Effector memory CD8-positive, alpha-beta T cell (primary cell): ENCODE measurements around the gene FMN1.
"Not testable (repeated sequence)": the region's sequence is repeated elsewhere in the genome, so short reads cannot be mapped to it uniquely, and the experiment has no call there.

Source experiments
- ATAC-seq: fragments of 150-1000 bp; cut with Tn5 transposase; replicated peaks from 2 replicates; pipeline ENCODE4 v1.10.0; 2021; ENCODE audit warnings: mild to moderate bottlenecking, moderate library complexity
- DNase-seq, 3 experiments: peaks; one replicate each; pipeline ENCODE4 v3.0.0; 2021
- H3K27ac Mint-ChIP-seq, 2 donors: one replicate each; pipeline ENCODE4 v1.8.0; 2022; ENCODE audit warnings: mild to moderate bottlenecking in 2 of 2, mixed read lengths in 2 of 2, moderate library complexity in 2 of 2
- H3K27me3 Mint-ChIP-seq, 2 donors: one replicate each; pipeline ENCODE4 v1.8.0; 2022; ENCODE audit warnings: mixed read lengths in 2 of 2
- H3K36me3 Mint-ChIP-seq: one replicate; pipeline ENCODE4 v1.8.0; 2022; ENCODE audit warnings: mild to moderate bottlenecking, moderate library complexity, mixed read lengths; ENCODE audit not compliant: insufficient read depth
- H3K4me1 Mint-ChIP-seq, 2 donors: one replicate each; pipeline ENCODE4 v1.8.0; 2022; ENCODE audit warnings: low read depth in 2 of 2, mixed read lengths in 2 of 2
- H3K4me3 Mint-ChIP-seq, 2 donors: one replicate each; pipeline ENCODE4 v1.8.0; 2022; ENCODE audit warnings: mild to moderate bottlenecking in 2 of 2, mixed read lengths in 2 of 2, moderate library complexity in 2 of 2
- H3K9me3 Mint-ChIP-seq, 2 donors: one replicate each; pipeline ENCODE4 v1.8.0; 2022; ENCODE audit warnings: mixed read lengths in 2 of 2

Gene FMN1

GRCh38 chr15:33078607-33079006 is 115.9 kb downstream of the FMN1 start:
- Mint-ChIP-seq H3K27me3 (no peaks in the 10 kb centered on the region), H3K36me3 (no peaks in the 10 kb centered on the region), H3K4me1 (no peaks in the 10 kb centered on the region), H3K4me3 (no peak overlapping the region), H3K27ac (no peak overlapping the region), H3K9me3 (no peaks in the 10 kb centered on the region)
- DNase-seq (no peak), ATAC-seq (no peak)

GRCh38 chr15:33076937-33077336 is 117.6 kb downstream of the FMN1 start:
- Mint-ChIP-seq H3K27ac (no peak overlapping the region), H3K4me3 (no peak overlapping the region), H3K4me1 (no peaks in the 10 kb centered on the region), H3K36me3 (no peaks in the 10 kb centered on the region), H3K27me3 (no peaks in the 10 kb centered on the region), H3K9me3 (no peaks in the 10 kb centered on the region)
- no peak for ATAC-seq
- DNase-seq: no peak

- Mint-ChIP-seq H3K27me3 (no peaks in the 10 kb centered on the region), H3K9me3 (no peaks in the 10 kb centered on the region), H3K27ac (no peak overlapping the region), H3K4me3 (no peak overlapping the region), H3K36me3 (no peaks in the 10 kb centered on the region), H3K4me1 (no peaks in the 10 kb centered on the region)
- ATAC-seq (no peak), DNase-seq (no peak)
These were observed 119.6 kb downstream of the FMN1 start for GRCh38 chr15:33074942-33075341.

GRCh38 chr15:33074212-33074611 is 120.3 kb downstream of the FMN1 start:
- Mint-ChIP-seq H3K27me3 (peaks cover 0 to under 1% of the 10 kb centered on the region in 2 donors), H3K27ac (no peak overlapping the region), H3K4me1 (no peaks in the 10 kb centered on the region), H3K36me3 (no peaks in the 10 kb centered on the region), H3K4me3 (no peak overlapping the region), H3K9me3 (no peaks in the 10 kb centered on the region)
- ATAC-seq: no peak
- no peak for DNase-seq

GRCh38 chr15:33071451-33071850 is 123.1 kb downstream of the FMN1 start:
- peaks cover 17 to 25% of the 10 kb centered on the region in 2 donors for H3K27me3 Mint-ChIP-seq
- no peak overlapping the region for H3K27ac Mint-ChIP-seq
- H3K4me1 Mint-ChIP-seq: peaks cover 8 to 9% of the 10 kb centered on the region in 2 donors
- H3K36me3 Mint-ChIP-seq: no peaks in the 10 kb centered on the region
- no peaks in the 10 kb centered on the region for H3K9me3 Mint-ChIP-seq
- DNase-seq (no peak), ATAC-seq (no peak)
- no peak overlapping the region for H3K4me3 Mint-ChIP-seq

- H3K9me3 Mint-ChIP-seq, DNase-seq, H3K36me3 Mint-ChIP-seq, H3K4me1 Mint-ChIP-seq, H3K4me3 Mint-ChIP-seq, H3K27ac Mint-ChIP-seq, ATAC-seq: not testable (repeated sequence)
- H3K27me3 Mint-ChIP-seq: peaks cover 17 to 26% of the 10 kb centered on the region in 2 donors
These were observed 124.6 kb downstream of the FMN1 start for GRCh38 chr15:33069903-33070302.

GRCh38 chr15:33069161-33069560 is 125.4 kb downstream of the FMN1 start:
- Mint-ChIP-seq H3K27ac (peak overlapping the region in 1 of 2 donors; percentile 9), H3K4me1 (peaks cover 9 to 13% of the 10 kb centered on the region in 2 donors), H3K36me3 (no peaks in the 10 kb centered on the region), H3K27me3 (peaks cover 17 to 34% of the 10 kb centered on the region in 2 donors), H3K9me3 (no peaks in the 10 kb centered on the region), H3K4me3 (peak overlapping the region in 1 of 2 donors; percentile 34)
- DNase-seq: no peak
- ATAC-seq: no peak

- no peaks in the 10 kb centered on the region for H3K9me3 Mint-ChIP-seq
- peak overlapping the region in 1 of 2 donors; percentile 62 for H3K4me3 Mint-ChIP-seq
- H3K27ac Mint-ChIP-seq: peak overlapping the region in 1 of 2 donors; percentile 9
- H3K36me3 Mint-ChIP-seq: no peaks in the 10 kb centered on the region
- peaks cover 17 to 40% of the 10 kb centered on the region in 2 donors for H3K27me3 Mint-ChIP-seq
- peaks cover 9 to 13% of the 10 kb centered on the region in 2 donors for H3K4me1 Mint-ChIP-seq
- no peak for ATAC-seq
- DNase-seq: no peak
These were observed 126.0 kb downstream of the FMN1 start for GRCh38 chr15:33068511-33068990.

GRCh38 chr15:33068007-33068481 is 126.5 kb downstream of the FMN1 start:
- H3K27ac Mint-ChIP-seq: peak overlapping the region in 1 of 2 donors; percentile 9

GRCh38 chr15:33067456-33067855 is 127.1 kb downstream of the FMN1 start:
- H3K4me3 Mint-ChIP-seq: peak overlapping the region; percentile 62 to 64
- ATAC-seq (no peak), DNase-seq (no peak)
- H3K36me3 Mint-ChIP-seq: no peaks in the 10 kb centered on the region
- peaks cover 17 to 47% of the 10 kb centered on the region in 2 donors for H3K27me3 Mint-ChIP-seq
- no peak overlapping the region for H3K27ac Mint-ChIP-seq
- peaks cover 9 to 20% of the 10 kb centered on the region in 2 donors for H3K4me1 Mint-ChIP-seq
- H3K9me3 Mint-ChIP-seq: no peaks in the 10 kb centered on the region

More at GRCh38 chr15:33068007-33068481, 126.5 kb downstream of the FMN1 start:
- Mint-ChIP-seq H3K36me3 (no peaks in the 10 kb centered on the region), H3K27me3 (peaks cover 17 to 45% of the 10 kb centered on the region in 2 donors), H3K4me3 (peak overlapping the region; percentile 62 to 64), H3K9me3 (no peaks in the 10 kb centered on the region), H3K4me1 (peaks cover 9 to 18% of the 10 kb centered on the region in 2 donors)
- ATAC-seq: no peak
- DNase-seq: no peak

GRCh38 chr15:33066584-33066983 is 127.9 kb downstream of the FMN1 start:
- DNase-seq (no peak), ATAC-seq (no peak)
- Mint-ChIP-seq H3K27ac (no peak overlapping the region), H3K27me3 (peaks cover 17 to 47% of the 10 kb centered on the region in 2 donors), H3K9me3 (no peaks in the 10 kb centered on the region), H3K36me3 (no peaks in the 10 kb centered on the region), H3K4me3 (no peak overlapping the region), H3K4me1 (peaks cover 9 to 20% of the 10 kb centered on the region in 2 donors)

- DNase-seq (no peak), ATAC-seq (no peak)
- Mint-ChIP-seq H3K4me1 (peaks cover 9 to 20% of the 10 kb centered on the region in 2 donors), H3K27ac (no peak overlapping the region), H3K36me3 (no peaks in the 10 kb centered on the region), H3K9me3 (no peaks in the 10 kb centered on the region), H3K27me3 (peaks cover 17 to 47% of the 10 kb centered on the region in 2 donors), H3K4me3 (no peak overlapping the region)
These were observed 129.6 kb downstream of the FMN1 start for GRCh38 chr15:33064878-33065277.

- ATAC-seq (no peak), DNase-seq (no peak)
- Mint-ChIP-seq H3K4me3 (no peak overlapping the region), H3K27me3 (peaks cover 0 to 14% of the 10 kb centered on the region in 2 donors), H3K4me1 (peaks cover 0 to 11% of the 10 kb centered on the region in 2 donors), H3K36me3 (no peaks in the 10 kb centered on the region), H3K27ac (no peak overlapping the region), H3K9me3 (peaks cover 0 to 2% of the 10 kb centered on the region in 2 donors)
These were observed 135.3 kb downstream of the FMN1 start for GRCh38 chr15:33059184-33059583.

GRCh38 chr15:33057845-33058244 is 136.7 kb downstream of the FMN1 start:
- Mint-ChIP-seq H3K4me1 (peaks cover 0 to 4% of the 10 kb centered on the region in 2 donors), H3K27me3 (peaks cover 0 to under 1% of the 10 kb centered on the region in 2 donors), H3K9me3 (peaks cover 0 to 2% of the 10 kb centered on the region in 2 donors), H3K36me3 (no peaks in the 10 kb centered on the region), H3K4me3 (no peak overlapping the region), H3K27ac (no peak overlapping the region)
- no peak for DNase-seq
- no peak for ATAC-seq
